Effector CD4-positive, alpha-beta T cell (primary cell): ENCODE data around the gene SH3TC1.

Experiments
- DNase-seq: peaks from one replicate; pipeline ENCODE4 v3.0.0-alpha.2; 2020

The SH3TC1 gene

GRCh38 chr4:8247047-8247930 lies 48.2 kb downstream of the SH3TC1 start:
- DNase-seq = no peak

DNA sequence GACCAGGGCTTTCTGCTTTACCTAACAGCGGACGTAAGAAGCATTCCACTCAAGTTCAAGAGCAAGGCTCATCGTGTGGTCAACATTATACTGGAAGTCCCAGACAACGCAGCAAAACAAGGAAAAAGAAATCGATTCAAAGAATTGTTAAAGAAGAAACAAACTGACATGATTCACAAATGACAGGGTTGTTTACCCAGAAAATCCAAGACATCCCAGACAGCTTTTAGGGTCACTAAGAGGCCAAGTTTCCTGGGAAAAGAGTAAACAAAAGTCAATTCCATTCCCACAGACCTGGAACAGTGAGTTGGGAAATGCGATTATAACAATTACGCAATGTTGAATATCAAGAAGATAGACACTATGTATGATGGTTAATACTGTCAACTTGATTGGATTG lies 49.0 kb downstream of the SH3TC1 start:
- no peak for DNase-seq

GRCh38 chr4:8250227-8250626 lies 51.1 kb downstream of the SH3TC1 start:
- no peak for DNase-seq

DNA sequence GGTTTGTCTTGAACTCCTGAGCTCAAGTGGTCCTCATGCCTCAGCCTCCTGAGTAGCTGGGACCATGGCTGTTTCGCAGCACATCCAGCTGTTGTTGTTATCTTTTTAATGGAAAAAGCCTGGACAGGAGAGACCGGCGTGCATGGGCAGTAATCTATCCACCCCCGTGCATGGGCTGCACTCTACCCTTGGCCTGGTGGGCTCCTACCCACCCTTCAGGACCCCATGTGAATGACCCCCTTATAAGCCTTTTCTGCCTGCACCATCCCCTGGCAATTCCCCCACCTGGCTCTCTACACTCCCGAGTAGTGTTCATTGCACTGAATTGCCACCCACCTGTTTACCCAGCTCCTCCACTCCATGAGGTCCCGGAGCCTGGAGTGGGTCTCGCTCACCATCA lies 51.5 kb downstream of the SH3TC1 start:
- no peak for DNase-seq

DNA sequence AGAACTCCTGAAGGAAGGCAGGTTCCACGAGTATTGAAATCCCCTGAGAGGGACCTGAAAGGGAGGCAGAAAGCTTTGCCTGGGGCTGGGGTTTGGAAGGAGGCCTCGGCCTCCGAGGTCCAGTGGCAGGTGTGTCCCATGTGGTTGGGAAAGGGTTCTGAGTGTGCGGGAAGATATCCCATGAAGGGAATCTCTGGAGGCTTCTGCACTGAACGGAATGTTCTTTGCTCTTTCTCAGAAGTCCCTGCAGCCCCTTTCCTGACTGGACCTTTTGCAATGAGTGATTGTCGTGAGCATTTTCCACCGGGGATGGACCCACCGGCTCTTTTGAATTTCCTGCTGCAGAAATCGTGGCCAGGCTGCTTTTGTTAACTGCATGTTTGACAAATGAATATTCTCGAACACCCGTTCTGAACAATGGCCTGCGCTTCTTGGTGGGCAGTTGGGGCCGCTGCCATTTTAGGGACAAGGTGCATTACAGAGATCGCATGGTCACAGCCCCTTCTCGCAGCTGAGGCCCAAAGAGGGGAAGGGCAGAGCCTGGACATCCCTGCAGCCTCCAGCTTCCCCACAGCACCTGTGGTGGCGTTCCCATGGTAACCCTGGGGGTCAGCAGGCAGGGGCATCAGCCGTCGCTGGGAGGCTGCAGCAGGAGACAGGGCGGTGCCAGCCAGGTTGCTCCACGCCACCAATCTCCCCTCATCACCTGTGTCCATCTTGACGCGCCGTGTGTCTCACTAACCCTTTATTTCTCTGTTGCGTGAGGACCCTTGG lies 52.2 kb downstream of the SH3TC1 start:
- DNase-seq = no peak

DNA sequence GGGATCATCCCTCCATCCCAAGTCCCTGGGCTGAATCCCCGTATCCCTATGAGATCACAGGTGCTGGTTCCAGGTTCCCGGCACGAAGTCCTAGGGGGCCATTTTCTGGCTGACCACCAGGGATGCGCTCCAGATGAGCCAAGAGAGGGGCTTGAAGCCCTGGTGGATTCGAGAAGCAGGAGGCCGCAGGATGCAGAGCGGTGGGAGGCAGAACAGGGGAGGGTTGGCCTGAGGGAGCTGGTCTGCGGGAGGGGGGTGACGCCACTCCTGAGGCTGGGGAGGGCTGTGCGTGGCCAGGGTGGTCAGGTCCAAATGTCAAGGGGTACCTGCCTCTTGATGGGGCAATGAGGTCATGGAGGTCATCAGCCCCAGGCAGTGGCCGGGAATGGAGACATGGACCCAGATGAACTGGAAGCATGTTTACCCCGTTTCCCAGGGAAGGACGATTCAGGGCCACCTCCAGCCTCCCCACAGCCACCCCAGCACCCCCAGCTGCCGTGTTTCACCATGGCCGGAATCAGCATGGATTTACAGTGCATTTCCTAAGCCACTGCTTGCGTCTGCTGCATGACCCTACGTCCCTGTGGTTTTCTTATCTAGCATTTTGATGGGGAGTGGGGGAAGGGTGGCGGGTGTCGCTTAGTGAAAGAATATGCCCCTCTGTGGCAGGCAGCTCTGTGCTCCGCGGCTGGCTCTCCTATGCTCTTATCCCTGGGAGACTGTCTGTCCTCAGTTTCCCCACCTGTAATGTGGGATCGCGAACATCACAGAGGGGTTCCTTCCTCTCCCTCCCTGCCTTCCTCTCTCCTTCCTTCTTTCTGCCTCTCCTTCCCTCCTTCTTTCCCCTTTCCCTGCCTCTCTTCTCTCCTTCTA lies 53.4 kb downstream of the SH3TC1 start:
- no peak for DNase-seq

DNA sequence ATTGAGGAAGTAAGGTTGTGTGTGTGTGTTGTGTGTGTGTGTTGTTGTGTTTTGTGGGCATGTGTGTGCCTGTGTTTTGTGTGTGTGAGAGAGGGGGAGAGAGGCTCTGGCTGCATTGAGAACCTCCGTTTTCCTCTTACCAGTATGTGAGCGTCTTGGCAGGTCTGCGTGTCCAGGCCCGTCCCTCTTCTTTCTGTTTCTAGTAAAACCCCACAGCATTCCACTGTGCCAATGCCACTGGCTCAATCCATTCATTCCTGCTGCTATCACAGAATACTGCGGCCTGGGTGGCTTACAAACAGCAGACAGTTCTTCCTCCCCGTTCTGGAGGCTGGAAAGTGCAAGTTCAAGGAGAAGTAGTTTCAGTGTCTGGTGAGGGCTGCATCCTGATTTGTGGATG lies 55.0 kb downstream of the SH3TC1 start:
- DNase-seq = no peak

GRCh38 chr4:8255698-8256441 lies 56.8 kb downstream of the SH3TC1 start:
- no peak for DNase-seq

DNA sequence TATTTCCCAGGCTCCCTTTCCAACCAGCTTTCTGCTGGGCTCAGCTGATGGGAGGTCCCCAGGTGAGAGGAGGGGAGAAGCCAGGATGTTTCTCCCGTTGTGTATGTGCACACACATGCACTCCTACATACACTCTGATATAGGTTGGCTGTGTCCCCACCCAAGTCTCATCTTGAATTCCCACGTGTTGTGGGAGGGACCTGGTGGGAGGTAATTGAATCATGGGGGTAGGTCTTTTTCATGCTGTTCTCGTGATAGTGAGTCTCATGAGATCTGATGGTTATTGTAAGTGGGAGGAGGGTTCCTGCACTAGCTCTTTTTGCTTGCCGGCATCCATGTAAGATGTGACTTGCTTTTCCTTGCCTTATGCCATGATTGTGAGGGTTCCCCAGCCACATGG lies 58.8 kb downstream of the SH3TC1 start:
- no peak for DNase-seq

GRCh38 chr4:8258552-8259212 lies 59.6 kb downstream of the SH3TC1 start:
- no peak for DNase-seq

GRCh38 chr4:8259743-8260430 lies 60.8 kb downstream of the SH3TC1 start:
- no peak for DNase-seq

DNA sequence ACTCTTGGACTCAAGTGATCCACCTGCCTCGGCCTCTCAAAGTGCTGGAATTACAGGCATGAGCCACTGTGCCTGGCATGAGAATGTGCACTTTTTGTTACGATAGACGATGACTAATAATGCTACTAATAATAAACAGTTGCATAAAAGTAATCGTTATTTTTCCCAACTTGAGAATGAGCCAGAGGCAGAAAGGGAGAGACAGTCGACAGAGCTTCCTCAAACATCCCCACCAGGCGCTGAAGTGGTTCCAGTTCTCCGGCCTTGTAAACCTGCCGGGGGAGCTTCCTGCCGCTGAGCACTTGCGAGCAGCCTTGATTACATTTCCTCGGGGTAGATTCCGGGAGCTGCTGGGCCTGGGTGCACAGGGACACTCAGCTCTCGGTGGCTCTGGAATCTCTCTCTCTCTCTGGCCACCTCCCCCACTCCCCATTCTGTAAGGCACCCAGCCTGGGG lies 61.6 kb downstream of the SH3TC1 start:
- no peak for DNase-seq

DNA sequence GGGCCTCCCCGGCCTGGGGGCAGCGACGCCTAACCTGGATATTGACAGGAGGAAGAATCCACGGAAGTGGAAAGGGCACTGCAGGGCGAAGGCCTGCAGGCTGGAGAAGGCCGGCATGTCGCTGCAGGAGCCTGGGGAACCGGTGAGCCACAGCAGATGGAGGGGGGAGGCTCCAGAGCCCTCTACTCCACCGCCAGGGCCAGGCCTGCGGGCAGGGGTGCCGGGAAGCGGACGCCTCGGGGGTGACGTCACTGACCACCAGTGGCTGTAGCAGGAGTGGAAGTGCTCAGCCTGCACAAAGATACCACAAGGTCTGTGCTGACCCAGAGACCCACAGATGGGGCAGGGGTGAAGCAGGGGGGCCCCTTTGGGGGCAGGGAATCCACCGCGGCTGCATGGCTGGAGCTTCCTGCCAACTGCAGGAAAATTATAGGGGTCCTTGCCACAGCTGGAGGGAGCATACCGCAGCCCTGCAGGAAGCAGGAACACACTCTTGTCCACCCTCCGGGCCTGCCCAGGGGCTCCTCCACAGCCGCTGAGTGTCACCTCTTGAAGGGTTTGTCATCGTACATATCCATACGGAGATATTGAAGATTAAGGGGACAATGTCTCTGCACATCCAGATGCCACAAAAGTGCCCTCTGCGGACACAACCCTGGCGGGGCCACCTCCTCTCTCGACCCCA lies 62.9 kb downstream of the SH3TC1 start:
- DNase-seq = no peak

DNA sequence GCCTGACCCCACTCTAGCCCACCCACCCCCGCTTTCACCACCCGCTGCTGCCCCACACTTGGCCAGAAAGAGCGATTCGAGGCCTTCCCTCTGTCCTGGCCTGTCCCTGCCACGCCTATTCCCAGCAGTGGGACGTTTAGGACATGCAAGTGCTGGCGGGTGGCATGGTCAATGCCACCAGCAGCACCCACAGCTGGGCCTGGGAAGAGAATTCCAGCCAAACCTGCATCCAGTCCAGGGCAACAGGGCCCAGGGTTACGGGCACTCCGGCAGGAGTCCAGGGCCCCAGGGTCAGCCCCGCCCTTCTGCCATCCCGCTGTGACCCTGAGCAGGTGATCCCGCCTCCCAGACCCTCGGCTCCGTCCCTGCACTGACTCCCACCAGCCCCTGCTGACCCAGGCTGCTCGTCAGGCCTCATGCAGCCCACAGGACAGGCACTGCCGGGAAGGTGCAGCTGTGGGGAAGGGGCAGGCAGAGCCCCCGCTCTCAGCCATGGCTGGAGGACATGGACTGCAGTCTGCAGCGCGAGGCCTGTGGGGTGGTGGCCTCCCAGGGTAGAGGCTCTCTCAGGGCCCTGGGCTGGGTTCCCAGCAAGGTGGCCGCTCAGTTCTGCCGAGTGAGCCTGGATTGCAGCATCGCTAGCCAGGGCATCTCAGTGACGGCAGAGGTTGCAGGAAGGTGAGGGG lies 63.7 kb downstream of the SH3TC1 start:
- DNase-seq = no peak

GRCh38 chr4:8263397-8263796 lies 64.3 kb downstream of the SH3TC1 start:
- DNase-seq = no peak

GRCh38 chr4:8264106-8264505 lies 65.0 kb downstream of the SH3TC1 start:
- DNase-seq = no peak

GRCh38 chr4:8265171-8265929 lies 66.3 kb downstream of the SH3TC1 start:
- no peak for DNase-seq

- no peak for DNase-seq
These were observed 67.0 kb downstream of the SH3TC1 start for GRCh38 chr4:8266088-8266487.

- DNase-seq = no peak
These were observed 67.4 kb downstream of the SH3TC1 start for GRCh38 chr4:8266508-8266907.
